ENCODE results near the gene WAC. TPM values are rescaled to one million over a fixed set of nuclear protein-coding genes. Genes with fewer than 3 reads are reported as not detected.
A peak's percentile ranks its signal among the peaks of the same experiment; 100 is the strongest.
"Not testable (repeated sequence)": the region's sequence is repeated elsewhere in the genome, so short reads cannot be mapped to it uniquely, and the experiment has no call there.

WAC gene, protein sequence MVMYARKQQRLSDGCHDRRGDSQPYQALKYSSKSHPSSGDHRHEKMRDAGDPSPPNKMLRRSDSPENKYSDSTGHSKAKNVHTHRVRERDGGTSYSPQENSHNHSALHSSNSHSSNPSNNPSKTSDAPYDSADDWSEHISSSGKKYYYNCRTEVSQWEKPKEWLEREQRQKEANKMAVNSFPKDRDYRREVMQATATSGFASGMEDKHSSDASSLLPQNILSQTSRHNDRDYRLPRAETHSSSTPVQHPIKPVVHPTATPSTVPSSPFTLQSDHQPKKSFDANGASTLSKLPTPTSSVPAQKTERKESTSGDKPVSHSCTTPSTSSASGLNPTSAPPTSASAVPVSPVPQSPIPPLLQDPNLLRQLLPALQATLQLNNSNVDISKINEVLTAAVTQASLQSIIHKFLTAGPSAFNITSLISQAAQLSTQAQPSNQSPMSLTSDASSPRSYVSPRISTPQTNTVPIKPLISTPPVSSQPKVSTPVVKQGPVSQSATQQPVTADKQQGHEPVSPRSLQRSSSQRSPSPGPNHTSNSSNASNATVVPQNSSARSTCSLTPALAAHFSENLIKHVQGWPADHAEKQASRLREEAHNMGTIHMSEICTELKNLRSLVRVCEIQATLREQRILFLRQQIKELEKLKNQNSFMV
- total RNA-seq, result 100 to 1,000 TPM in 2 of 8 experiments, 10 to 100 TPM in 6; 54.6 to 142 (median 76.6) TPM

DNA sequence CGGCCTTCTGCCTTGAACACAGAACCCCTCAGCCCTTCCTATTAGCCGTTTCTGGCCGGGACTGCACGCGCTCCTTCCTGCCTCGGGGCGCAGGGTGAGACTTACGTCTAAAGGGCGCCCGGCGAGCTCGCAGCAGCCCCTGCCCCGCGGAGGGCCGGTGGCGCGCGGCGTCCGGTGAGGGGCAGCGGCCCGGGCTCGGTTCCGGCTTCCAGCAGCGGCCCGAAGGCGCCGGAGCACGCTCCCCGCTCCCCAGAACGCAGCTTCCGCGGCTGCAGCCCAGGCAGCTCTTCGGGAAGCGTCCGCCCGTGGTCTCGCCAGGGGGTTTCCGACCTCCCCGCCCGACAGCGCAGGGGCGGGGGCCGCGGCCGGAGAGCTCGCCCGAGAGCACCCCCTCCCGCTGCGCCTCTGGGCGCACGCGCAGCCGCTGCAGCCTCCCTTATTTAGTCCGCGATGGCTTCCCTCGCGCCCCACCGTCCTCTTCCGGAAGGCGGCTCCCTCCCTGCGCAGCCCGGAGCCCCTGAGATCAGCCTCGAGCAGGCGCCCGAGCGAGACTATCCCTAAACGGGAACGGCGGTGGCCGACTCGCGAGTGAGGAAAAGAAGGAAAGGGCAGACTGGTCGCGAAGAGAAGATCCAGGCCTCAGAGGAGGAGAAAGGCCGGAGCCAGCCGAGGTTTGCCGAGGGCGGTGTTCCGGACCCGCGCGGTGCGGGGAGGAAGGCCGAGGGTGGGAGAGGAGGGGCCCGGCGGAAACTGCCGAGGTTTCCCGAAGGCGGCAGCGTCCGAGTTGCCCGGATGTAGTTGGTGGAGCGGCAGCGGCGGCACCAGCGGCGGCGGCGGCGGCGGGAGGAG lies at the start of gene WAC:
WAC (plus strand) TSS at position 782 of the 849 bp plus-strand sequence. CDS start 462 bp downstream, outside the sequence.
- in situ Hi-C loops (cut with MboI; ENCODE audit: low pct_unique_long_range_greater_than_20kb in 2 of 9, low sequenced_read_pairs in 9 of 9, unreplicated experiment in 9 of 9), result no loop called here
- H3K27ac ChIP-seq, result peak within 1 kb of the TSS; percentile 99
- H3K4me1 ChIP-seq (replicated peaks in 1 of 2), result peaks cover 0 to 7% of the 10 kb centered on the region in 2 donors
- WGBS, 10 experiments, result 0% methylated on average over 4 to 6 of the region's 102 CpGs; no CpG with 5 or more reads in 8 of the 10 experiments
- H3K4me3 ChIP-seq, result peak within 1 kb of the TSS; percentile 66 to 93 (median 76)
- ATAC-seq (replicated peaks in 6 of 8), result peak; percentile 79 to 91 (median 88)

DNA sequence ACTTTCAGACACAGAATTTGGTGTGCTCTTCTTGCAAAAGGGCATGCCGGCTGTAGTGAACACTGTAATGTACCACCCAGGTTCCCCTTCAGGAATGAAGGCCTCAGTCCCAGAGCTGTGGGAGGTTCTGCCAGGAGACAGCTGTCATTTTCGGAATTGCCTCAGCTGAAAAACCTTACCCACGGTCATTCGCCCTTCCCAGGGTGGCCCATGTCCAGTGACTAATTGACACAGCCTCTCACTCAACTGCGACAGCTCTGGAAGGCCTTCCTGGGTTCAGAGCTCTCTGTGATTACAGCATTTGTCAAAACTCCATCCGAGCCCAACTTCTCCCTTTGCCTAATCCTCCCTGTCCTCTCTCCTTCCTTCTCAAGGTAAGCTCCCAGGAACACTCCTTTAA lies 43.7 kb upstream of the WAC start:
- 18 to 100% (median 96%) methylated on average over 2 to 5 of the region's 6 CpGs; no CpG with 5 or more reads in 3 of the 10 experiments for WGBS, 10 experiments
- no peak overlapping the region for H3K4me3 ChIP-seq
- no peaks in the 10 kb centered on the region for H3K4me1 ChIP-seq (replicated peaks in 1 of 2)
- no peak for ATAC-seq (replicated peaks in 6 of 8)
- in situ Hi-C loops (cut with MboI; ENCODE audit: low pct_unique_long_range_greater_than_20kb in 2 of 9, low sequenced_read_pairs in 9 of 9, unreplicated experiment in 9 of 9), result no loop called here
- H3K27ac ChIP-seq, result no peak overlapping the region

DNA sequence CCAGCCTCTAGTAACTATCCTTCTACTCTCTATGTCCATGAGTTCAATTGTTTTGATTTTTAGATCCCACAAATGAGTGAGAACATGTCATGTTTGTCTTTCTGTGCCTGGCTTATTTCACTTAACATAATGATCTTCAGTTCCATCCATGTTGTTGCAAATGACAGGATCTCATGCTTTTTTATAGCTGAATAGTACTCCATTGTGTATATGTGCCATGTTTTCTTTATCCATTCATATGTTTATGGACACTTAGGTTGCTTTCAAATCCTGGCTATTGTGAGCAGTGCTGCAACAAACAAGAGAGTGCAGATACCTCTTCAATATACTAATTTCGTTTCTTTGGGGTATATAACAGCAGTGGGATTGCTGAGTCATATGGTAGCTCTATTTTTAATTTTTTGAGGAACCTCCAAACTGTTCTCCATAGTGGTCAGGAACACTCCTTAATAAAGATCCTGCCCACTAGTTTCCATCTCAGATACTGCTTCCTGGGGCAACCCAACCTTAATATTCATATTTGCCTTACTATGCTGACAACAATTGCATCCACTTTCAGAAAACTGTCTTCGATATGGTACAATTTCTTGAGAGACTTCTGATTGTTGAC lies 42.6 kb upstream of the WAC start:
- ATAC-seq (replicated peaks in 6 of 8); H3K4me3 ChIP-seq; H3K27ac ChIP-seq; H3K4me1 ChIP-seq (replicated peaks in 1 of 2); in situ Hi-C loops (cut with MboI; ENCODE audit: low pct_unique_long_range_greater_than_20kb in 2 of 9, low sequenced_read_pairs in 9 of 9, unreplicated experiment in 9 of 9): not testable (repeated sequence)
- 14 to 100% (median 80%) methylated on average over 1 to 2 of the region's 2 CpGs for whole genome bisulfite sequencing, 10 experiments

DNA sequence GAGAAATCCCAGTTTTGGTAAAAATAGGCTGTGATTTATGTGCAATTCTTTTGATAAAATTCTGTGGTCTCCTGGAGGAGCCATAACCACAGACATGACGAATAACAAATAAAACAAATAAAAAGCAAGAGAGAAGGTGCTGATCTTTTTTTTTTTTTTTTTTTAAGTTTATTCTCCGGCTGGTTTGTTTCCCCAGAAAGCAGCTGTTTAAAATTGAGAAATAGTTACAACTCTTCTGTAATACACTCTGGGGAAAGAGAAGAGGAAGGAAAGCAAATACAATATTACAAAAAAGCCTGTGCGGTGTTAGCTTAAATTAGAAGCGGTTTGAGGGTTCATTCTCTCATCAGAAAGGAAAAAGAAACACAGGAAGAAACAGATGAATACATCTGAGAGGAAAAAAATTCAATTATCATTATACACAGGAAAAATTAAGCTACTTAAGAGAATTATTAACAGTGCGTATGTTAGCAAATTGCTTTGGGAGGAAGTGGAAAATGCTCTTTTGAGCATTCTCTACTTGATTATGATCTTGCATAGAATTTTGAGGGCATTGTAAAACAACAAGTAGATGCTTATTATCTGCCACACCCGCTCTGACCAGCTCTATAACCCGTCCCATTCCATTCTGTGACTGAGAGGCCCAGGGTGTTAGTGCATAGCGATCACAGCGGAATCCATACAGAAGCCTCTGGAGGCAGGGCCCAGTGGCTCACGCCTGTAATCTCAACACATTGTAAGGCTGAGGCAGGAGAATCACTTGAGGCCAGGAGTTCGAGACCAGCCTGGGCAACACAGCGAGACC lies 40.6 kb upstream of the WAC start:
- ATAC-seq (replicated peaks in 6 of 8), result peak in 3 of 8 experiments; percentile 49 to 99 (median 83)
- no peak overlapping the region for H3K27ac ChIP-seq
- in situ Hi-C loops (cut with MboI; ENCODE audit: low pct_unique_long_range_greater_than_20kb in 2 of 9, low sequenced_read_pairs in 9 of 9, unreplicated experiment in 9 of 9), result no loop called here
- WGBS, 10 experiments, result 20 to 93% (median 81%) methylated on average over 3 to 11 of the region's 12 CpGs
- H3K4me1 ChIP-seq (replicated peaks in 1 of 2), result no peaks in the 10 kb centered on the region
- H3K4me3 ChIP-seq, result no peak overlapping the region

DNA sequence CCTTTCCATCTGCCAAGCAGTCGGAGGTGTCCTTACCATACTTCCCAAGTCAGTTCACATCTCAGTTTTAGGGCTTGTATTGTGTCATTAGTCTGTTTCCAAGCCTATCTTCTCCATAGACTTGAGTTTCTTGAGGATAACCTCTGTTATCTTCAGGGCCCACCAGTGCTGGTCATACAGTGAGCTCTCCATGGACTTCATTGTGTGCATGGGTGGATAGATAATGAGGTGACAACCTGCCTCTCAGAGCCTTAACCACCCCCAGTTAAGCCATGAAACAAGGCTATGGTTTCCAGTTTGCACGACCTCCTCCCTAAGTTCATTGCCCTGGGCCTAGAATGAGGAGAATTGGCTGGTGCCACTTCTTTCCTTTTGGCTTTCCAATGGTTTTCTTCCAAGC lies 38.5 kb upstream of the WAC start:
- H3K27ac ChIP-seq, result no peak overlapping the region
- no peaks in the 10 kb centered on the region for H3K4me1 ChIP-seq (replicated peaks in 1 of 2)
- no peak overlapping the region for H3K4me3 ChIP-seq
- no peak for ATAC-seq (replicated peaks in 6 of 8)
- 0 to 71% (median 24%) methylated on average over 1 to 2 of the region's 2 CpGs; no CpG with 5 or more reads in 4 of the 10 experiments for WGBS, 10 experiments
- in situ Hi-C loops (cut with MboI; ENCODE audit: low pct_unique_long_range_greater_than_20kb in 2 of 9, low sequenced_read_pairs in 9 of 9, unreplicated experiment in 9 of 9), result no loop called here

DNA sequence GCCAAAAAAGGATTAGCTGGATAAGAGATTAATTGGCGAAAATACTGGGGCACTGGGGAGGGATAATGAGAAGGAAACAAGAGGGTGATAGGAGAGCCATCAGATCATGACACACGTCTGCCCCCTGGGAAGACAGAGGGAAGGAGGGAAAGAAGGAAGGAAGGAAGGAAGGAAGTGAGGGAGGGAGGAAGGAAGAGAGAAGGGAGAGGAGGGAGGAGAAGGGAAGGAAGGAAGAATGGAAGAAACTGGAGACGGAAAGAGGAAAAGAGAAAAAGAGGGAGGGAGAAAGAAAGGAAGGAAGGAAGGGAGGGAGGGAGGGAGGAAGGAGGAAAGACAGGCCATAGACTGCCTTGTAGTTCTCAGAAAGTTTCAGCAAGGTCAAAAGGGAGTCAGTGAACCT lies 37.8 kb upstream of the WAC start:
- in situ Hi-C loops (cut with MboI; ENCODE audit: low pct_unique_long_range_greater_than_20kb in 2 of 9, low sequenced_read_pairs in 9 of 9, unreplicated experiment in 9 of 9), result no loop called here
- no peak for ATAC-seq (replicated peaks in 6 of 8)
- Histone ChIP-seq H3K27ac (no peak overlapping the region), H3K4me3 (no peak overlapping the region), H3K4me1 (replicated peaks in 1 of 2) (no peaks in the 10 kb centered on the region)
- WGBS, 10 experiments, result 26 to 80% (median 61%) methylated on average over 1 to 3 of the region's 3 CpGs; no CpG with 5 or more reads in 2 of the 10 experiments

DNA sequence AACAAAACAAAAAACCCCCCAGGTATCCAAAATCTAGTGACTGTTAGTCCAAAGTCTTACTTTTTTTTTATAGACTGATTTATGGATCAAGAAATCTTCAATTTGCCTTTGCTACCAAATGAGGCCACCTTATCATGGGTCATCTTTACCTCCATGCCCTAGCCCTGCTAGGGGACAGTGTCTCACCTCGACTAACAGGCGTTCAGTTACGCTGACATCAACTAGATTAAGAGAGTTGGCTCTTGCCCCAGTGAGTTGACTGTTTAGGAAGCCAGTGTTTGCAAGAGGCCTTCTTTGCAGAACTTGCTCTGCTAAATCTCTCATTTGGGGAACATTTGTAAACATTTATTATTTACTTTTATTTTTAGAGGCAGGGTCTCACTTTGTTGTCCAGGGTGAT lies 36.9 kb upstream of the WAC start:
- in situ Hi-C loops (cut with MboI; ENCODE audit: low pct_unique_long_range_greater_than_20kb in 2 of 9, low sequenced_read_pairs in 9 of 9, unreplicated experiment in 9 of 9), result no loop called here
- H3K27ac ChIP-seq, result no peak overlapping the region
- H3K4me1 ChIP-seq (replicated peaks in 1 of 2), result no peaks in the 10 kb centered on the region
- no peak overlapping the region for H3K4me3 ChIP-seq
- no peak for ATAC-seq (replicated peaks in 6 of 8)
- WGBS, 10 experiments, result 10 to 90% (median 79%) methylated on average over 2 to 3 of the region's 3 CpGs; no CpG with 5 or more reads in 4 of the 10 experiments

DNA sequence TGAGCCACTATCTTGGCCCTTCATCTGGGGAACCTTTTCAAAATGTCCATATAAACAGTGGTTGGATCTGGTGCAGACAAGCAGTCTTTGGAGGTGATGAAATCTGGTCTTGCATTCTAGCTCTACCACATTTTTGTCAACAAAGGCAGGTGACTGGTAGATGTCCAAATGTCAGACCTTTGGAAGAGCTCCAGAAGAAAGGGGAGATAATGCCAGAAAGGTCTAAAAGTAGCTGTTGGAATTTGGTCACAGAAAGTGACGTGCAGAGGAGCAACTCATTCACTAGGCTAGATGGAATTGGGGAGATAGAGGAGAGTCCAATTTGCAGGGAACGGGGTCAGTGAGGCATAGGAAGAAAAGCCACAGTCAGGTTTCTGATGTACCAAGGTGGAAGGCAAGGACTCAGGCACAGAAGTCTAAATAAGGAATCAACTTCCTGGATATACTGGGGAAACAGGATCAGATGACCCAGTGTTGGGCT lies 36.4 kb upstream of the WAC start:
- no peak for ATAC-seq (replicated peaks in 6 of 8)
- WGBS, 10 experiments, result 29 to 95% (median 71%) methylated on average over 1 to 2 of the region's 2 CpGs; no CpG with 5 or more reads in 3 of the 10 experiments
- H3K4me1 ChIP-seq (replicated peaks in 1 of 2), result no peaks in the 10 kb centered on the region
- in situ Hi-C loops (cut with MboI; ENCODE audit: low pct_unique_long_range_greater_than_20kb in 2 of 9, low sequenced_read_pairs in 9 of 9, unreplicated experiment in 9 of 9), result no loop called here
- no peak overlapping the region for H3K4me3 ChIP-seq
- no peak overlapping the region for H3K27ac ChIP-seq

DNA sequence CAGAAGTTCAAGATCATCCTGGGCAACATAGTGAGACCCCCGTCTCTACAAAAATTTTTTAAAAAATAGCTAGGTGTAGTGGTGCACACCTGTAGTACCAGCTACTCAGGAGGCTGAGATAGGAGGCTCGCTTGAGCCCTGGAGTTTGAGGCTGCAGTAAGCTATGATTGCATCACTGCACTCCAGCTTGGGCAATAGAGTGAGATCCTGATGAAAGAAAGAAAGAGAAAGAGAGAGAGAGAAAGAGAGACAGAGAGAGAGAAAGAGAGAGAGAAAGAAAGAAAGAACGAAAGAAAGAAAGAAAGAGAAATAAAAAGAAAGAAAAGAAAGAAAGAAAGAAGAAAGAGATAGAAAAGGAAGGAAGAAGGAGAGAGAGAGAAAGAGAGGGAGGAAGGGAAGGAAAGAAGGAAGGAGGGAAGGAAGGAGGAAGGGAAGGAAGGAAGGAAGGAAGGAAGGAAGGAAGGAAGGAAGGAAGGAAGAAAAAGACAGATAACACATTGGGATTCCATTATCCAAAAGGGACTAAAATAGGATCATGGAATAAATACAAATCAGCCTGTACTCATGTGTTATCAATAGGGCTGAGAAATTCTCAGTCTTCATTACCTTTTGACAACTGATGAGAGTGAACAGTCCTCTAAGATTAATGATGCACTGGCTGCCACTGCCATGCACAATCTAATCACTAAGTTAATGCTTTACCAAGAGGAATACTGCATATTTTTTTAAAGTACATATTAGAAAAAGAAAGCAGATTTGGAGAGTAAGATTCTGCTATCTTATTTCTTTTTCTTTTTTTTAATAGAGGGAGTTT lies 35.4 kb upstream of the WAC start:
- no peak for ATAC-seq (replicated peaks in 6 of 8)
- no peak overlapping the region for H3K4me3 ChIP-seq
- in situ Hi-C loops (cut with MboI; ENCODE audit: low pct_unique_long_range_greater_than_20kb in 2 of 9, low sequenced_read_pairs in 9 of 9, unreplicated experiment in 9 of 9), result no loop called here
- H3K4me1 ChIP-seq (replicated peaks in 1 of 2), result no peaks in the 10 kb centered on the region
- WGBS, 10 experiments, result 0 to 93% (median 53%) methylated on average over 1 to 3 of the region's 3 CpGs; no CpG with 5 or more reads in 1 of the 10 experiments
- H3K27ac ChIP-seq, result no peak overlapping the region

DNA sequence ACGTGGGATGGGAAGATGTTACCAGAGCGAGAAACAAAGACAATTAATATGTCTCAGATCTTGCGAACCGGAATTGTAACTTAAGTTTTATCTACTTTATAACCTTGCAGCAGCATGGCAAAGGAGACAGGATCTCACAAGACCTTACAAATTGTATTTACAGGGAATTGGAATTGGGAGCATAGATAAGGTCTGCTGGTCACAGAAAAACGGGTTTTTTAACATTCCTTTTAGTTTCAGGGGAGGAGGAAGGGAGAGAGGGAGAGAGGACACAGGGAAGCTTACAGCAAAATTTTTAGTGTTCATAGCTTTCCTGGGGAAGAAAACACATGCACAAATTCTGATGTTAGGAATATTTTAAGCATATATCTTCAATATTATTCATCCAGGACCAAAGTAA lies 32.7 kb upstream of the WAC start:
- 0 to 85% (median 50%) methylated on average over 1 to 5 of the region's 5 CpGs; no CpG with 5 or more reads in 2 of the 10 experiments for WGBS, 10 experiments
- H3K27ac ChIP-seq; H3K4me3 ChIP-seq; in situ Hi-C loops (cut with MboI; ENCODE audit: low pct_unique_long_range_greater_than_20kb in 2 of 9, low sequenced_read_pairs in 9 of 9, unreplicated experiment in 9 of 9); H3K4me1 ChIP-seq (replicated peaks in 1 of 2); ATAC-seq (replicated peaks in 6 of 8): not testable (repeated sequence)

DNA sequence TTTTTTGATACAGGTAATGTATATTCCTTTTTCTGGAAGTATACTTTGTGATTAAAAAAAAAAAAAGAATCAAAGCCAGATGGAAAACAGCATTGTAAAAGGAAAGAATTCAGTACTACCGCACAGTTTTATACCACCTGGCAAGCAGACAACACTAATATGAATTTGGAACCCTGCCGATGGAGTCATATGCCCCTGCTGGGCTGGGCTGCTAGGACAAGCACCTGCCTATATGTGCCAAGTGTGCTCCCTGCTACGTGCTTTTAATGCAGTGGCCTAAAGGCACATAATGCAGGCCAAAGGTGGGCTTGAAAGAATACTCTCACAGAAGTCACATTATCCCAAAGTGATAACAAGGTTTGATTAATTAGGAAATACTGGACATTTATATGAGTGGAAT lies 29.8 kb upstream of the WAC start:
- Histone ChIP-seq H3K27ac (no peak overlapping the region), H3K4me1 (replicated peaks in 1 of 2) (no peaks in the 10 kb centered on the region), H3K4me3 (no peak overlapping the region)
- in situ Hi-C loops (cut with MboI; ENCODE audit: low pct_unique_long_range_greater_than_20kb in 2 of 9, low sequenced_read_pairs in 9 of 9, unreplicated experiment in 9 of 9), result no loop called here
- WGBS, 10 experiments, result 0 to 100% (median 82%) methylated on average over 1 to 3 of the region's 3 CpGs
- ATAC-seq (replicated peaks in 6 of 8), result peak in 2 of 8 experiments; percentile 51 to 76
